HL-60/S4 treated with retinoic acid at 250 ng/mL for 4 days and 3 days (cell line): Measurements from ENCODE around the gene TTC19.
"Not testable (repeated sequence)": the region's sequence is repeated elsewhere in the genome, so short reads cannot be mapped to it uniquely, and the experiment has no call there.

Experiments
- in situ Hi-C: fragments of 300-500 bp; cut with MboI; formaldehyde crosslinking; loops from 2 replicates; pipeline ENCODE4 v1.7.0; 2022; ENCODE audit warnings: low sequenced_read_pairs

The TTC19 gene

DNA sequence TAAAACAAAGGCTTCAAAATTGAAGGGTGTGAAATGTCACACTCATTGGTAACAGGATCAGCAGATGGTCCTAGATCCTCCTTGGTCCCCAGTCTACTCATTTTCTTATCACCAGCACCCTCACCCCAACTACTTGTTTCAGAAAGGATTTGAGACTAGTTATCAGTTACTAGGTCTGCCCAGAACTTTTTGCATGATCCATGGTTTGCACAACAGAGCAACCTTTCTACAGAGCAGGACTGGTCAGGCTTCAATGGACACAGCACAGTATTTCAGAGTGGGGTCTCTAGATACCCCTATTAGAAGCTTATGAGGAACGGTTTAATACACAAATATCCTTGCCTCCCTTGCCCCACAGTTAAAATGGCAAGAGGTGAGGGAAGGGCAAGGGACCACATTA lies 25.6 kb downstream of the TTC19 start:
- in situ Hi-C loops: no loop called here

DNA sequence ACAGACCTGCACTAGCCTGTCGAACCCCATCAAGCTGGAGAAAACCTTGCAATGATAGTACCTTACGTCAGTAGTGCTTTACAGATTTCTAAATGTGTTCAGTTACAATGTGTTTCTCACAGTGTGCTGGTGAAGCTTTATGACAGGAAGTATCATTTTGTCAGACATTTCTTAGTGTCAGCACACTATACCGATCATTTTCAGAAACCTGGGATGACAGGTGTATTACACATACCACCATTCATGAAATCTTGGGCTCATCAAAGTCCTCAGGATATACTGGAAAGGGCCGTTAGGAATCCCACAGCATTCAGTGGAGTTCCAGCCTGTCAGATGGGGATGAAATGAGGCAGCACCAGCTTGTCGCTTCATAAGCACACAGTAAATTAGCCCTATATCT lies 27.3 kb downstream of the TTC19 start:
- in situ Hi-C loops: no loop called here

DNA sequence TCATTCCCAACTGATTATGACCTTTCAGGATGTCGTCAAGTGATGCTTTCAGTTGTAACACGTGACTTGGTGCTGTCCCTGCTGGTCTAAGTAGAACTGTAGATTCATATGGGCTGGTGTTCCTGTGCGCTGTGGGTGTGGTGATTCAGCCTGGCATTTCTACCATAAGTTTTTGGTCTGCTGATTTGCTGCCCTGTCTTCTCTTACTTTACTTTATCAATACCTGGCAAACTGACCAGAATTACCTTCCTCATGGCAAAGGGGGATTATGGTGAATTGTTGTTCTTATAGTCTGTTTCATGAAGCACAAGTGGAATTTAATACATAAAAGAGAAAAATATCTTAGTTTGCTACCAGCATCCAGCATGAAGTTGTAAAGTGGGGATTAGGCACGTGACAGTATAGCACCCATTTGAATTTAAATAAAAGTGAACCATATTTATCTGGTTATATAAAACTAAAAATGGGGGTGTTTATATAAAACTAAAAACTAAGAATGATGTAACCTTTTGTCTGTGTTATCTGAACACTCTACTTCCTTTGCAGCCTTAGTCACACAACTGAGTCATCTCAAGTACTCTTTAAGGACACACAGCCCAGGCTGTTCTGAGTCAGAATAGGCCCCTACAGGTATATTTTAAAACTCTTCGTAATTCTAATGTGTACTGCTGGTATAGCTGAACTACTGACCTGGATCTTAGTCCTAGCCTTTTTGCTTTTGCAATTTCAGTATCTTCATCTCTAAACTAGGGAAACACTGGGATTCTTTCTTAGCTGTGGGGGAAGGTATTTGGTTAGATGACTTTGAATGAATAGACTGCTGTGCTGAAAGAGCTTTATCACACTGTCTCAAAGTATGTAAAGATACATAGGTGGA lies 28.3 kb downstream of the TTC19 start:
- in situ Hi-C loops: no loop called here

DNA sequence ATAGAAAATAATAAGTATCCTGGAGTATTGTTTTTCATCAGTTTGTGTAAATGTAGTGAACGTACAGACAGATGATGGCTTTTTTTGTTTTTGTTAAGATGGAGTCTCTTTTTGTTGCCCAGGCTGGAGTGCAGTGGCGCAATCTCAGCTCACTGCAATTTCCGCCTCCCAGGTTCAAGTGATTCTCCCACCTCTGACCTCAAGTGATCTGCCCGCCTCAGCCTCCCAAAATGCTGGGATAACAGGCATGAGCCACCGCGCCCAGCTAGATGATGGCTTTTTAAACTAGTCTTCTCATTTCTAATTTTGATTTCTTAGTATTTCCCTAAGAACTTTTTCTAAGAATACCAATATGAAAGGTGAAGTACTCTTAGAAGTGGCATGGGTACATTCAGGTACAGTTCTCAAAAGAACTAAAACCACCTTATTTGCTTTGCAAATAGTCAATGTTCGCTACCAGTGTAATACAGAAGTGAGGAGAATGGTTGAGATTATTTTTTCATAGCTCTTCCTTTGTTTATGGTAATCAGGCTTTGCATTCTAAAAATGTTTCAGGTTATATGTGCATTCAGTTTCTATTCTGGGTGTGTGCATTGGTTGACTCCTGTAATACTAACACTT lies 34.2 kb downstream of the TTC19 start:
- in situ Hi-C loops: no loop called here

DNA sequence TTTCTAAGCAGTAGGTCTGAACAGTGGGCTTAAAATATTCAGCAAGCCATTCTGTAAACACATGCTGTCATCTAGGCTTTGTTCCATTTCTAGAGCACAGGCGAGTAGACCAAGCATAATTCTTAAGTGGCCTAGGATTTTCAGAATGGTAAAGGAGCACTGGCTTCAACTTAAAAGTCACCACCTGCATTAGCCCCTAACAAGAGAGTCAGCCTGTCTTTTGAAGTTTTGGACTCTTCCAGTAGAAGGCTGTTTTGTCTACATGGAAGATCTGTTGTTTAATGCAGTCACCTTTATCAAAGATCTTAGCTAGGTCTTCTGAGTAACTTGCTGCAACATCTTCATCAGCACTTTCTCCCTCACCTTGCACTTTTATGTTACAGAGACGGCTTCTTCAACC lies 36.6 kb downstream of the TTC19 start:
- in situ Hi-C loops: no loop called here

DNA sequence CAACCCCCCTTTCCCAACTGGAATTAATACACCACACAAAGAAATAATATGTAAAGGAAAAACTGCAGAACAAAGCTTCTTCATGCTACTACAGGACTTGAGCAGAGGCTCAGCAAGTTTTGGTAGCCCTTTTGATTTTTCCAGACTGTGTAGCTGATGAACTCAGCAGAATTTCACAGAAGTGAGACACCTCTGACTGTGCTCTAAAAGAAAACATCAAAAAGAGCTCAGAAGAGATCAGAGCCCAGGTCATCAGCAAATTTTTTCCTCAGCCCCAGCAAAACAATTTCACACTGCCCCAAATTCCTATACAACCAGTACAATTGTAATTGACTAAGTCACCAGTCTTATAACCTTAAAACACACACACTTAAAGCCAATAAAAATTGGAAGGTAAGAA lies 38.0 kb downstream of the TTC19 start:
- in situ Hi-C loops: no loop called here

DNA sequence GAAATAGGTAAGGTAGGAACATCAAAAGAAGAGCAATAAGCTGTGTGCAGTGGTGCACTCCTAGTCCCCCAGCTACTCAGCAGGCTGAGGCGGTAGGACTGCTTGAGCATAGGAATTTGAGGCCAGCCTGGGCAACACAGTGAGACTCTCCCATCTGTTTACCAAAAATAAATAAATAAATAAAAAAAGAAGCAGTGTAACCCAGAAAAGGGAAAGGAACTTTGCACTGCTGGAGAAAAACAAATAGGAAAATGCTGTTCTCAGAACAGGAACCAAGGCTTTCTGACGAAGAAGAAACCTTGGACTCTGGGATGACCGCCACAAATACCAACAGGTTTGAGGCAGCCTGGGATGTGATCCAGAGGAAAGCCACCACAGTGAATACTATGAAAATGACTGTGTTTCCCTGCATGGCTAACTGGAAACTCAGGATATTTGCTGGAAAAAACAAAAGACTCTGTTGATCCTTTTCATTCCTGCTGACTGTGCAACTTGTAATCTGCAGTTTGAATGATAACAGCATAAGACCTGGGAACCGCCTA lies 41.2 kb downstream of the TTC19 start:
- in situ Hi-C loops: no loop called here

DNA sequence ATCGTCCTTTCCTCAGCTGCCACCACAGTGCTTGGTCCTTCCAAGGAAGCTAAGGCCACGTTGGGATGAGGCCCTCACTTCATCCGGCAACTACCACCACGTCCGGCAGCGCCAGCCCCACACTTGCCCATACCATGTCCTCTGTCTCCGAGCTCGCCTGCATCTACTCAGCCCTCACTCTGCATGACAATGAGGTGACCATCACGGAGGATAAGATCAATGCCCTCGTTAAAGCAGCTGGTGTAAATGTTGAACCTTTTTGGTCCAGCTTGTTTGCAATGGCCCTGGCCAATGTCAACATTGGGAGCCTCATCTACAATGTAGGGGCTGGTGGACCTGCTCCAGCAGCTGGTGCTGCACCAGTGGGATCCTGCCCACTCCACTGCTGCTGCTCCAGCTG lies 44.9 kb downstream of the TTC19 start:
- in situ Hi-C loops: no loop called here

DNA sequence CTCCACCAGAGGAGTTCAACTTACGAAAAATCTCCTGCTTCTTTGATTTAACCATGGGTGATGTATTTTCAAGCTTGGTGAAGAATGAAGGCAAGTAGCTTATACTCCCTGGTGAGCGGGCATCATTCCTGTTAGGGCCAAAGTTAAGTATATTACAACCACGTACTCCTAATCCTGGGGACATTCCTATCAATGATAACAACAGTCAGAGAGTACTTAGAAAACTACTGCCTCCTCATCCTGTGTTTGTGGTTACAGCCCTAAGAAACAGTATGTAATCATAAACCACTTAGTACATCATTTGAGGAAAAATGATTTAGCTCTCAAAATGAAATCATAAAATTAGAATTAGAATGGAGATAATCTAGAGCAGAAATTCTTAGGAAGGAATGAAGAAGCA lies 47.3 kb downstream of the TTC19 start:
- in situ Hi-C loops: no loop called here

DNA sequence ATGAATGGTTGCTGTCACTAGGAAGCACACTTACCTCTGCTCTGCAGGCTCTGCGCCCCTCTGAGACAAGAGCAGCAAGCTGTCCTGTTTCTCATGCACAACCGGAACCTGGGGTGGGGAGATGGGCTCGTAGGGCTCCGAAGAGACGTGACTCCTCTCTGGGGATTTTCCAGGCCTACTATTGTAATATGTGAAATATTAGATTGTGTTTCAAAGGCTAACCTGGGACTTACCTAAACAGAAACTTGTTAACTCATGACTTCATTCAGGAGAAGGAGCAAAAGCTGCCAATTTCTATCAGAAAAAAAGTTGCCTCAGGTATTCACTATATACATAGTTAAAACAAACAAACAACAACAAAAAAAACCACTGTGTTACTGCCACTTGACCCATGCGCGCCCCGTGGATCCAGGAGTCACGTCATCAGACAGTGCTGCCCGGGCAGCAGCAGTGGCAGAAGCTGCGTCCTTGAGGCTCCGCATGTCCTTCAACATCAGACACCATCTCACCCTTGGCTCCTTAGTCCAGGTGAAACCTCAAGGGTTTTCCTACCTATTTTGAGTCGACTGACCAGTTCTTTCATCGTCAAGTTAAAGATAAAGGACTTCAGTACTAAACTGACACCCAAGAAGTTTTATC lies 49.3 kb downstream of the TTC19 start:
- in situ Hi-C loops: no loop called here

DNA sequence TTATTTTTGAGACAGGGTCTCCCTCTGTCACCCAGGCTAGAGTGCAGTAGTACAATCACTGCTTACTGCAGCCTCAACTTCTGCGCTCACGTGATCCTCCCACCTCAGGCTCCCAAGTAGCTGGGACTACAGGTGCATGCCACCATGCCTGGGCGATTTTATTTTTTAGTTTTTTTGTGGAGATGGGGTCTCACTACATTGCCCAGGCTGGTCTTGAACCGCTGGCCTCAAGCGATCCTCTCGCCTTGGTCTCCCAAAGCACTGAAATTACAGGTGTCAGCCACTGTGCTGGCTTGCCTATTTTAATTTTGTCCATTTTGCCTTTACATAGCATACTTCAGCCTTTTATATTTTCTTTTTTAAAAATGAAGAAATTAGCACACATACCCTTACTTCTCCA lies 51.2 kb downstream of the TTC19 start:
- in situ Hi-C loops: no loop called here

DNA sequence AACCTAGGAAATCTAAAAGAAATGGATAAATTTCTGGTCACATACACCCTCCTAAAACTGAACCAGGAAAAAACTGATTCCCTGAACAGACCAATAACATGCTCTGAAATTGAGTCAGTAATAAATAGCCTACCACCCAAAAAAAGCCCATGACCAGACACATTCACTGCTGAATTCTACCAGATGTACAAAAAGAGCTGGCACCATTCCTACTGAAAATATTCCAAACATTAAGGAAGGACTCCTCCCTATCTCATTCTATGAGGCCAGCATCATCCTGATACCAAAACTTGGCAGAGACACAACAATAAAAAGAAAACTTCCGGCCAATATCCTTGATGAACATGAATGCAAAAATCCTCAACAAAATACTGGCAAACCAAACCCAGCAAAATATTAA lies 52.9 kb downstream of the TTC19 start:
- in situ Hi-C loops: no loop called here

DNA sequence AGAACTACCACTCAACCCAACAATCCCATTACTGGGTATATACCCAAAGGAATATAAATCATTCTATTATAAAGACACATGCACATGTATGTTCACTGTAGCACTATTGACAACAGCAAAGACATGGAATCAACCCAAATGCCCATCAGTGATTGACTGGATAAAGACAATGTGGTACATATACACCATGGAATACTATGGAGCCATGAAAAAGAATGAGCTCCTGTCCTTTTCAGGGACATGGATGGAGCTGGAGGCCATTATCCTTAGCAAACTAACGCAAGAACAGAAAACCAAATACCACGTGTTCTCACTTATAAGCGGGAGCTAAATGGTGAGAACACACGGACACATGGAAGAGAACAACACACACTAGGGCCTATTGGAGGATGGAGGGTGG lies 55.5 kb downstream of the TTC19 start:
- in situ Hi-C loops: not testable (repeated sequence)

DNA sequence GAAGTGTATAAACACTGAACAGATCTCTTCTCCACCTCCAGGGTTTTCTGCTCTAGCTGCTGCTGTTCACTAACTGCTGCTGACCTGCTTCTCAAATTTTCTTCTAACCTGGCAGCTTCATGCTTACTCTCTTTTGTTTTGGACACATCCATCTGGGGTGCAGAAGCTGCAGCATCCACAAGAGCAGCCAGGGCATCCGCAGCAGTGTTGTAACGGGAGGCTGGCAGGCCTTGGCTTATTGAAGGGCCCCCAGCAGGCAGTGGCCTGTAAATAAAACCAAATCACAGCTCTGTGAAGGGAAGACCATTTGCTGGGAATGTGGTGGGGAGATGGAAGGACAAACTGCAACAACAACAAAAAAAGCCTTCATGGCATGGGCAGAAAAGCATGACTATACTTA lies 62.0 kb downstream of the TTC19 start:
- in situ Hi-C loops: no loop called here

DNA sequence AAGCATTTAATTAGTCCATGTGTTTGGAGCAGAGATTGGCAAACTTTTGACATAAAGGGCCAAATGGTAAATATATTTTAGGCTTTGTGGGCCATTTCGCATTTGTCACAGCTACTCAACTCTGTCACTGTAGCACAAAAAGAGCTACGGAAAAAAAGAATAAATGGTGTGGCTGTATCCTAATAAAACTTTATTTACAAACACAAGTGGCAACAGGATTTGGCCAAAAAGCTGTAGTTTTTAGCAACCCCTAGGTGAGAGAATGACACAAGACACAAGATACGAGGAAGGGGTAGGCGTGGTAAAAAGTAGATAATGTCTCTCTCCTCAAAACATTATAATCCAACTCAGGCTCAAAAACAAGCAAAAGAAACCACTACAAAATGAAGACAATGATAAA lies 66.5 kb downstream of the TTC19 start:
- in situ Hi-C loops: no loop called here

DNA sequence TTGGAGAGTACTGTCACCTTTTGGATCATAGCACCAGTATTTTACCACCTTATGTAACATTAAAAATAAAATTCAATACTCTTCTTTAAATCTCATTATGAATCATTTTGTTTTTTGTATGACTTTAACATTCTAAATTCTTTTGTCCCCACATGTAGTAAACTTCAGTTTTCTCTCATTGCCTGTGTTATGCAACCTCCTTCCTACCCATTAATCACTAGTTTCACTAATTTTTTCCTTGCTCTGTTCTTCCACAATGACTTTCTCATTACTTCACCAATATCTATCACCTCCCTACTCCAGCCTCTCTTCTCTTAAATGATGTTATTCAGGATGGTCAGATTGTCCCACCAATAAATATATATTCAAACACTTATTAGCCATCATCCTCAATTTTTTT lies 68.7 kb downstream of the TTC19 start:
- in situ Hi-C loops: no loop called here

DNA sequence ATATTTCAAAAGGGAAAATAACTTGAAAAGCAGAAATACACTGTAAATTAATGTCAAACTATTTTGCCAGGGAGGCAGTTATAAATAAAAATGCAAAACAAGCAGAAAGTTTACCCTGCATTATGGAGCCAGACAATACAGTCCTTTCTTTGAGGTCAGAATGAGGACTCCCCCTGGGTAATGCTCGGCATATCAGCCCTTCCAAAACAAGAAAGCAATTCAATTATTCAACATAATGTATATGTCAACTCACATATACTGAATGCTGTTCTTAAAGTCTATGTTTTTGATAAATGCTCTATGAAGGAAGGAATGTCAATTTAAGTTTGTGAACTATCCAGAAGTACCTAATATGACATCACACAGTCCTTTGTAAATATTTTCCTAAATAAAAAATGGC lies 72.4 kb downstream of the TTC19 start:
- in situ Hi-C loops: no loop called here

DNA sequence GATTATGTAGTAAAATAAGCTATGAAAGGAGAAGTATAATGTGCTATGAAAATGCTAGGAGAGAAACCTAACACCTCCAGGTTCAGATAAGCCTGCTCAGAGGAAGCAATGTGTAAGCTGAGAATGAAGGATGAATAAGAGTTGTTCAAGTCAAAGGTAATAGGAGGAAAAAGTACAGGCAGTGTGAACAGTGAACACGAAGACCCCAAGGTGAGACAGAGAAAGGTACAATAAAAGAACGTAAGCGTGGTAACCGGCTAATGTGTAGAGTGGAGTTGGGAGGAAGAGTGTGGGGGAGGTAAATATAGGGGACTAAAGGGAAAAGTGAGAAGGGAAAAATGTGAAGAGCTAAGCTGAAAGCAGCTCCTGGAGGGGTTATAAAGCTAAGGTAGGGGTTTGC lies 74.2 kb downstream of the TTC19 start:
- in situ Hi-C loops: no loop called here

DNA sequence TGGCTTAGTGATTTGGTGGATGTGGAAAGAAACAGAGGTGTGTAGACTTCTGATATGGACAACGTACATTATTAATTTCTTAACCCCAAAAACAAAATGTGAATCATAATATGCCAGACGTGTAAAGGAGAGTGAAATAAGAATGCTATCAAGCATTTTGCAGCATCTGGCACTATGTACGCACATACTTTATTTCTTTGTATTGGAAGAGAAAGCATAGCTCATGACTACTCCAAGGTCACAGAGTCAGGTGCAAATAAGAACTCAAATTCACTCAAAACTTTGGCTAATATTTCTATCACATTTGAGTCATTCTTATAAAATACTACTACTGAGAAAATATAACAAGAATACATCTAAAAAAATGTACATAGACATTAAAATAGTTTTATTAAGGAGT lies 74.8 kb downstream of the TTC19 start:
- in situ Hi-C loops: no loop called here

DNA sequence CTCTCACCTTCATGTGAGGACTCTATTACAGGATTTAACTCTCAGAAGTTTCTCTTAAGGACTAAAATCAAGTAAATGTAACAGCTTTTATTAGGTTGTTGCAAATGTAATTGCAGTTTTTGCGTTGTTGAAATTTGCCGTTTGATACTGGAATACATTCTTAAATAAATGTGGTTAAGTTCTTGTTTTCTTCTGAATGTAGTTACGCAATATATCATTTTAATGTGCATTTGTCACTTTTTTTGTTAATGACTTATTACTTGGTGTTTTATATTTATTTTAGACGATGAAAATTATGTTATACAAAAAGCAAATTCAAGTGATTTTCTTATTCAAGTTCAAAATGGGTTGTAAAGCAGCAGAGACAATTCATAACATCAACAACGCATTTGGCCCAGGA lies 76.3 kb downstream of the TTC19 start:
- in situ Hi-C loops: no loop called here
